CD4-positive, alpha-beta T cell treated with Interleukin-2 at 100 ng/mL for 4 hours (primary cell): ENCODE results near the gene PAK3.

ENCODE experiments used
- DNase-seq: peaks from one replicate; pipeline ENCODE4 v3.0.0-alpha.2; 2020; ENCODE audit warnings: low spot score

The PAK3 gene

GRCh38 chrX:111133389-111133788 lies 37.4 kb downstream of the PAK3 start:
- no peak for DNase-seq

DNA sequence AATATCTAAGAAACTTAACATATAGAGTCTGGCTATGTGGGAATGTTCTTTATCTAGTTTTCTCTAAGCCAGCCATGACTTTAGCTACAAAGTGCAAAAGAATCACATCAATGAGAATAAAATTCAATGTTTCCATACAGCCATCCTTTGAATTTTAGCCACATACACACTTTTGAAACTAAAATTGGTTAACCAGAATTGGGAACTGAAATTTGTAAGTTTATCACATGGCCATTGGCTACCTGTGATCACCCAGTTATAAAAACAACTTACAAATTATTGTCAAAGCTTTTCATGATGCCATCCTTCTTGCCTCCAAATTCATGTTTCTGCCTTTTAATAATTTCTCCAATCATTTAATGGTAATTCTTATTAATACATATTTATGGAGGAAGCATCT lies 49.9 kb downstream of the PAK3 start:
- no peak for DNase-seq

GRCh38 chrX:111151764-111152163 lies 55.8 kb downstream of the PAK3 start:
- no peak for DNase-seq

GRCh38 chrX:111159232-111159631 lies 63.2 kb downstream of the PAK3 start:
- DNase-seq: no peak

- DNase-seq: no peak
Observed at GRCh38 chrX:111164728-111165127, 68.7 kb downstream of the PAK3 start.

DNA sequence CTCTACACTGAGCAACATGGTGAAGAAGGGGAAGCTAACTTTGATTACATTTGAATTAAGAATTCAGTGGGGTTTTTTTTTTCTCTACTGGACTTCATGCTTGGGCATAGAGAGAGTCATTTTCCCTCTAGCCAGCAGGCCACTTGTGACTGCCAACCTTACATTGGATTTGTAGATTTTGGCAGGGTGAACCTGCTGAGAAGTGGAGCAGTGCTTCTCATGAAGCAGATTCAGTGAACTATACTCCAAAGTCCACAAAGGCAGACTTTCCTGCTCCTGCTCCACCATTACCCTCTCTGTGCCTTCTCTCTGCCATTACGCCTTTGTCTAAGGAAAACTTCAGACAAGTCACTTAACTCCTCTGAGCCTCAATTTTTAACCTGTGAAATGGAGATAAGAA lies 69.9 kb downstream of the PAK3 start:
- DNase-seq: no peak

GRCh38 chrX:111167334-111167733 lies 71.3 kb downstream of the PAK3 start:
- no peak for DNase-seq

GRCh38 chrX:111168314-111168713 lies 72.3 kb downstream of the PAK3 start:
- no peak for DNase-seq

DNA sequence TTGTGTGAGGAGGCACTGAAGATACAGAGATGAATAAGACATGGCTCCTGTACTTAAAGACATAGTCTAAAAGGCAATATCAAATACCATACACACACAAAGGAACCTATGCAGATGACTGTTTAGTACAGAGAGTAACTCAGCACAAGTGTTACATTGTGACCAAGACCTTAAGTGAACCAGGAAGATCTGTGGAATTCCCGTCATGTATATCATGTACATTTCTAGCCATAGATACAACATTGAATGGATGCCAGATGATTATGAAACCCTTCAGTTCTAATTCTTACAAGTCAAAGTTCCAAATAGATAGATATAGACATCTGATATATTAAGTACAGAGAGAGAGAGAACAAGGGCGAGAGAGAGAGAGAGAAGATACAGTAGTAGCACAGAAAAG lies 73.2 kb downstream of the PAK3 start:
- no peak for DNase-seq

DNA sequence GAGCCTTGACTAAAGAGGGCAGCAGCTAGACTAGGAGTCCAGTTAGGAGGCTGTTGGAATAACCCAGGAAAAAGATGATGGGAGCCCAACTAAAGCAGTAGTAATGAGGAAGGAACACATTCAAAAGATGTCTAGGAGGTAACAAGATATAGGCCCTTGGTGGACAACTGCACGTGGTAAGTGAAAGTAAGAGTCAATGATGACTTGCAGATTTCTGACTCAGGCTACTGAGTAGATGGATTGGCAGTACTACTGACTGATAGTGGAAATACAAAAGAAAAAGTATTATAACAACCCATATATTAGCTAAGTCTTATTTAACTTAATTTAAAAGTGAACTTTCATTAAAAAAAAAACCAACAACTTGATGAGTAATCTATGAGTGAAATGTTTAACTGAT lies 74.0 kb downstream of the PAK3 start:
- DNase-seq: no peak

DNA sequence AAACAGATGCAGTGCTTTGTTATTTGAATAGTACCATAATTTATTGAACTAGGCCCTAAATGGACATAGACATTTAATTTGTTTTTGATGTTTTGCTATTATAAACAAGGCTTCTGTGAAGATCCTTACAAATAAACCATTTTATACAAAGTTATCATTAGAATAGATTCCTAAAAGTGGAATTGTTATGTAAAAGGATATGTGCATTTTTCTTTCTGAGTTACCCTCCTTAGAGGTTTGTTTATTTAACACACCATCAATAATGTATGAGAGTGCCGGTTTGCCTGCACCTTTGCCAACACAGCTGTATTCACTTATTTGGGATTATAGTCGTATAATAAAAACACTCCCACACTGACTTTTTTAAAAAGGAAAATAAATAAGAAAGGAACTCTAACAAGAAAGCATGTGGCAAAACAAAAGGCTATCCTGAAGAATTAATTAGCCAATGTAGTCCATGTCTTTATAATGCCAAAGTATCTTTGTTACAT lies 84.8 kb downstream of the PAK3 start:
- DNase-seq: no peak

DNA sequence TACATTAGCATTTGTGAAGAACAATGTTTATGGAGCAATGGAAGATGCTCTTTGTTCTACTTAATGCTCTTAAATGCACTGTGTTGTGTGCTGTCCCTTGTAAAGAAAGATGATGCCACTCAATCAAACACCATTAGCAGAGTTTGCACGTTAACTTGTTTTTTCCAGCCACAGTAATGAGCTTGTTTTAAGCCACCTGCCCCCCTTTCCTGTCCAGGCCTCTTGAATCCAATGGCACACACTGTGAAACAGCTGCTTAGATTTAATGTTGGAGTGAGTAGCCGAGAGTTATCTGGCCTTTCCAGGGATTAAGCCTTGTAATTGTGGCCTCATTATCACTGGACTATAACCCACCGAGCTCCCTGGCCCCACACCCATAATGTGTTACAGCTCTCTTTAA lies 86.0 kb downstream of the PAK3 start:
- no peak for DNase-seq

DNA sequence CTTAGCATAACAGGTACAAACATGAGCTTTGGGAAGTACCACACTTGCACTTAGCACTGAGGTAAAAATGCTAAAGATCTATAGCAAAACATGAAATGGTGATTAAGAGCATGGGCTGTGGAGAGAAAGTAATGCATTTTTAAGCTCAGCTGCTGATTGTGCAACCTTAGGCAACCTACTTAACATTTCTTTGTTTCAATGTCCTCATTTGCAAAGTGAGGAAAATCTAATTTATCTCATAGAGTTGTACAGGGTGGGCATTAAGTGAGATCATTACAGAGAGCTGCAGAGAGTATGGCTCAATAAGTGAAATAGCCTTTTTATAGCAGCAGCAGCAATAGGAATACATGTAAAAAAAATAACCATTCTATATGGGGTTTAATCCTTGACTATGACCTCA lies 87.0 kb downstream of the PAK3 start:
- DNase-seq: no peak

DNA sequence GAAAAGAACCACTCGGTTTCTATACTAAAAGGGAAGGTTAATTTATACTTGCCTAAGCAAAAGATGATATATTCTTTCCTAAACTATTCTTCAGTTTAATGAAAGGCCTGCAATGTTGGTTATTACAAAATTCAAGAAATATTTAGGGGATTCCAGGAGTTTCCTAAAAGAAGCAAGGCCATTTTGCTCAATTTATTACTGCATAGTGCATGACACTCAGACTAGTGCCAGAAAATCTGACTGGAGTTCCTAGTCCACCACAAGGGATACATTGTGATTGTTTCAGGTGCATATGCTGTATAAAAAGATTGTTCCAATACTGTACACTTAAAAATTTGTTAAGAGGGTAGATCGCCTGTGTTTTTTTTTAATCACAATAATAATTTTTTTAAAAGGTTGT lies 95.6 kb downstream of the PAK3 start:
- DNase-seq: no peak

- no peak for DNase-seq
Observed at GRCh38 chrX:111199505-111199904, 103.5 kb downstream of the PAK3 start.

- DNase-seq: no peak
Observed at GRCh38 chrX:111200327-111200726, 104.3 kb downstream of the PAK3 start.

- no peak for DNase-seq
Observed at GRCh38 chrX:111207851-111208250, 111.9 kb downstream of the PAK3 start.

GRCh38 chrX:111216293-111216801 lies 120.4 kb downstream of the PAK3 start:
- DNase-seq: no peak

DNA sequence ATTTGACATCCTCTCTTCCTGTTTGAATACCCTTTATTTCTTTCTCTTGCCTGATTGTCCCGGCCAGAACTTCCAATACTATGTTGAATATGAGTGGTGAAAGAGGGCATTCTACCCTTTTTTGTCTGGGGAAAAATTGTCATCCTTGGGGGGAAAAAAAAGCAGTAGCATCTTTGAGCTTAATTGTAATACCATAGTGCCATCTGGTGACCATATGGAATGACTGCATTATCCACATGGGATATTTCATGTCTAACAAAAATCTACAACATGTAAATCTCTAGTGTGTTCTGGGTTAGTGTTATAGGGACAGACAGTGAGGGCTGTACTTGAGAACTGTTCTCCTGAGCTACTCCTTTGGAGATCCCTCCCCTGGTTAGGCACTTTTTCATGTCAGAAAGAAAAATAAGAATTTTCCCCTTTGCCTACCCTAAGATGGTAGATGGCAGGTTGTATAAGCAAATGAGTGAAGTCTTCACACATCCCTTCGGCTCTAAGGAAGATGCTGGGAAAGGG lies 148.3 kb downstream of the PAK3 start:
- DNase-seq: no peak

DNA sequence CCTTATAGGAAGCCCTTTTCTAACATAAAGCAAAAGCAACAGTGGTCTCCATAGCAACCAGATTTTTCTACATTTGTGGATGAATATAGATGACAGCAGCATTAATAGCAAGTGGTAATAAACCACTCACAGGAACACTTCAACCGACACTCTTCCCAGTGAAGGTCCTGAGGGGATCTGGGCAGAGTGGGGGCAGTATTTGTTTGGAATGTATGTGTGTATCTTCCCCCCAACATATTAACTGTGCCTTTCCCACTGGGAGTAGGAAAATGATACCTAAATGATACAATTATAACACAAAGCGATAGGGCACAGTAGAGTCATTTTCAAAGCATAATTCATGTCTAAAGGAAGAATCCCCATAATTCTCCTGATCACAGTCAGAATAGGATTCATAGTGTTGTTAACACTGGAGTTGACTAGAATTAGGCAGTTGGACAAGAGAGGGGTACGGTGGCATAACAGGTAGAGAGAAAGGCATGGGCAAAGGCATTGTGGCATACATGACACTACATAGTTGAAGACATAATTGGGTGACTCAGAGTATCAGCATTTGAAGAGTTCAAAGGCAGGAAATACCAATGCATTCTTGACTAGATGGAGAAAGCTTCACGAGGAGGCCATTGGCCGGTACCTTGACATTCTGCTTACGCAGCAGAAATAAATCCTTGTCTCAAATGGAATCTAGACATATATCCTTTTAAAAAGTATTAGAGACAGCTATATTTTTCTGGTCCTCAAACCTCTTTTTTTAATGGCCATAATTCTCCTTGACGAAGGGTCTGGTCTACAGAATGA lies 159.1 kb downstream of the PAK3 start:
- DNase-seq: no peak

DNA sequence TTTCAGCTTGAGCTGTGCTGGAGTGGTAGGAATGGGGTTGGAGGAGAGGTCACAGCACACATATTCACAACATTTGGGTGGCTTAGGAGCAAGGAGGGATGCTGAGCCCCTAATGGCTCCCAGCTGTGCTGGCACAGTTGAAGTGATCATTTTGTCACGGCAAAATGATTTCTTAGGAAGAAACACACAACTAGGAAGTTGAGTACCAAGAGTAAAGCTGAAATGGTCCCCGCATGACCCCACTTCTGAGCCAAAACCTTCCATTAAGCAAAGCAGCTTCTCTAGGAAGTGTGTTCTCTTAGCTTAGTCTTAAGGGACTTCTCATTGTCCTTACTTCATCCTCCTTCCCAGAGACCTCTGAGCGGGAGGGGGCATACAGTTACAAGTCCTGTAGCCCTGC lies 161.7 kb downstream of the PAK3 start:
- DNase-seq: no peak

GRCh38 chrX:111259559-111259958 lies 163.6 kb downstream of the PAK3 start:
- DNase-seq: no peak

DNA sequence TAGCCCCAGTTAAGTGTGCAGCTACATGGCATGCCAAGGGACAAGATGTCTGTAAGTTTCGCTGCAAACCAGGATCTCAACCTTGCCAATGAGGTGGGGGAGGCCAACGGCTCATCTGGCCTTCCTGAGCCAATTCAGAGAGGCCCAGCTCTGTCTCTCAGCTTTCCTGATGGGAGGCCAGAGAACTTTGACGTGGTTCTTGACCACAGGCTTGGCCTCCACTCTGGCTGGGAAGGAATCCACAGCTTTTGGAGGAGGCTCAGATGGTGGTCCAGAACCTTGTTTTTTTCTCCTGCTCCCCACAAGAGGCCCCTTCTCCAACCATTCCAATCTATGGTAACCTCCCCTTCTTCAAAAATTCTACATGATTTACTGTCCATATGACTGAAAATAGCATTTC lies 164.5 kb downstream of the PAK3 start:
- DNase-seq: no peak

GRCh38 chrX:111262086-111262485 lies 166.1 kb downstream of the PAK3 start:
- DNase-seq: no peak
